GM12875 (cell line): ENCODE data around the gene SUMO3.
A peak's percentile ranks its signal among the peaks of the same experiment; 100 is the strongest.

ENCODE experiments used
- H3K4me3 ChIP-seq: one replicate; pipeline ENCODE4 v1.5.1; 2011; ENCODE audit warnings: low read depth, low read length, control low read depth
- CTCF ChIP-seq: IDR thresholded peaks from 2 replicates; pipeline ENCODE4 v1.5.1; 2011; ENCODE audit warnings: low read depth, mild to moderate bottlenecking, control low read depth, inconsistent platforms, low read length, moderate library complexity, borderline replicate concordance; ENCODE audit not compliant: insufficient read depth

The SUMO3 gene

GRCh38 chr21:44793592-44794374, 24.1 kb downstream of the SUMO3 start:
- H3K4me3 ChIP-seq, result no peak overlapping the region
- TF ChIP-seq CTCF, result no peak

GRCh38 chr21:44792702-44793591, 24.9 kb downstream of the SUMO3 start:
- peak; percentile 63 for TF ChIP-seq CTCF
- no peak overlapping the region for H3K4me3 ChIP-seq

DNA sequence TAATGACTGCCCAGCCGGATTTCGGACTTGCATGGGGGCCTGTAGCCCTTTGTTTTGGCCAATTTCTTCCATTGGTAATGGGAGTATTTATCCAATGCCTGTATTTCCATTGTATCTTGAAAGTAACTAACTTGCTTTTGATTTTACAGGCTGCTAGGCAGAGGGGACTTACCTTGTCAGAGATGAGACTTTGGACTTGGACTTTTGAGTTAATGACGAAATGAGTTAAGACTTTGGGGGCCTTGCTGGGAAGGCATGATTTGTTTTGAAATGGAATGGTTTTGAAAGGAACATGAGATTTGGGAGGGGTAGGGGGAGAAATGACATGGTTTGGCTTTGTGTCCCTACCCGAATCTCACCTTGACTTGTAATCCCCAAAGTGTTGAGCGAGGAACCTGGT, 25.9 kb downstream of the SUMO3 start:
- H3K4me3 ChIP-seq, result no peak overlapping the region
- no peak for TF ChIP-seq CTCF

DNA sequence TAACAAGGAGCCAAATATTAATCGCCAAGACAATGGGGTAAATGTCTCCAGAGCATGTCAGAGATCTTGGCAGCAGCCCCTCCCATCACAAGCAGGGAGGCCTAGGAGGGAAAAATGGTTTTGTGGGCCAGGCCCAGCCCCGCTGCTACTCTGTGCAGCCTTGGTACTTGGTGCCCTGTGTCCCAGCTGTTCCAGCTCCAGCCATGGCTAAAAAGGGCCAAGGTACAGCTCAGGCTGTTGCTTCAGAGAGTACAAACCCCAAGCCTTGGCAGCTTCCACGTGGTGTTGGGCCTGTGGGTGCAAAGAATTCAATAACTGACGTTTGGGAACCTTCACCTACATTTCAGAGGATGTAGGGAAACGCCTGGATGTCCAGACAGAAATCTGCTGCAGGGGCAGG, 26.6 kb downstream of the SUMO3 start:
- H3K4me3 ChIP-seq, result no peak overlapping the region
- no peak for TF ChIP-seq CTCF

GRCh38 chr21:44790368-44790767, 27.5 kb downstream of the SUMO3 start:
- H3K4me3 ChIP-seq, result no peak overlapping the region
- TF ChIP-seq CTCF, result no peak

GRCh38 chr21:44789880-44790279, 28.0 kb downstream of the SUMO3 start:
- H3K4me3 ChIP-seq, result no peak overlapping the region
- no peak for TF ChIP-seq CTCF
